ENCODE measurements around the gene ERRFI1.

Gene ERRFI1

GRCh38 chr1:8042134-8042533, 16.0 kb upstream of the ERRFI1 start:
- no peak for DNase-seq

- no peak for DNase-seq
Observed at GRCh38 chr1:8040586-8040985, 14.5 kb upstream of the ERRFI1 start.

- no peak for DNase-seq
Observed at GRCh38 chr1:8039071-8039470, 13.0 kb upstream of the ERRFI1 start.

- DNase-seq: no peak
Observed at GRCh38 chr1:8035289-8035688, 9.2 kb upstream of the ERRFI1 start.

- DNase-seq: no peak
Observed at GRCh38 chr1:8033322-8033721, 7.2 kb upstream of the ERRFI1 start.

- DNase-seq: no peak
Observed at GRCh38 chr1:8032366-8032910, 6.3 kb upstream of the ERRFI1 start.

- DNase-seq: peak; percentile 46
Observed at GRCh38 chr1:8031176-8031785, 5.2 kb upstream of the ERRFI1 start.

GRCh38 chr1:8028571-8028910, 2.4 kb upstream of the ERRFI1 start:
- DNase-seq: no peak

GRCh38 chr1:8027748-8028570, 1.9 kb upstream of the ERRFI1 start:
- DNase-seq: no peak

- DNase-seq: no peak
Observed at GRCh38 chr1:8026976-8027747, 1.1 kb upstream of the ERRFI1 start.

GRCh38 chr1:8025671-8026144, 401 bp downstream of the ERRFI1 start:
- DNase-seq: no peak

- no peak for DNase-seq
Observed at GRCh38 chr1:8025061-8025670, 943 bp downstream of the ERRFI1 start.

- DNase-seq: no peak
Observed at GRCh38 chr1:8024329-8024728, 1.8 kb downstream of the ERRFI1 start.

- DNase-seq: no peak
Observed at GRCh38 chr1:8023995-8024313, 2.2 kb downstream of the ERRFI1 start.

- no peak for DNase-seq
Observed at GRCh38 chr1:8023287-8023994, 2.7 kb downstream of the ERRFI1 start.

- DNase-seq: no peak
Observed at GRCh38 chr1:8022395-8023286, 3.5 kb downstream of the ERRFI1 start.

- no peak for DNase-seq
Observed at GRCh38 chr1:8021676-8022266, 4.3 kb downstream of the ERRFI1 start.

GRCh38 chr1:8020032-8020431, 6.1 kb downstream of the ERRFI1 start:
- no peak for DNase-seq

GRCh38 chr1:8019229-8019620, 6.9 kb downstream of the ERRFI1 start:
- DNase-seq: no peak

- DNase-seq: no peak
Observed at GRCh38 chr1:8018492-8019228, 7.4 kb downstream of the ERRFI1 start.

All from CD4-positive, alpha-beta T cell treated with Interleukin-6 for 4 hours (primary cell).